Lower leg skin (tissue), 3 donors: ENCODE measurements around the gene UNKL.

Experiments used
- CTCF ChIP-seq, 3 donors: fragments of 450-650 bp; IDR thresholded peaks; one replicate each; pipeline ENCODE4 v1.5.1; 2016; ENCODE audit warnings: antibody characterized with exemption in 3 of 3, mild to moderate bottlenecking in 3 of 3, moderate library complexity in 2 of 3
- POLR2A ChIP-seq, 2 donors: fragments of 450-650 bp; IDR thresholded peaks; one replicate each; pipeline ENCODE4 v1.6.1; 2016 to 2017; ENCODE audit warnings: antibody characterized with exemption in 2 of 2, mild to moderate bottlenecking in 1 of 2, moderate library complexity in 1 of 2

- TF ChIP-seq CTCF (IDR thresholded peaks at IDR 0.05) (no peak), POLR2A (IDR thresholded peaks at IDR 0.05) (no peak)
These were observed 70.0 kb downstream of the UNKL start for GRCh38 chr16:1344499-1344898.
